H1 (cell line): ENCODE data around the gene SSH2. TPM values are rescaled to one million over a fixed set of nuclear protein-coding genes. Genes with fewer than 3 reads are reported as not detected.

Experiments used
- HDAC6 ChIP-seq: IDR thresholded peaks from one replicate; pipeline ENCODE4 v1.7.1; 2012; ENCODE audit warnings: low read depth, mild to moderate bottlenecking, inconsistent platforms, low read length, moderate library complexity
- NANOG ChIP-seq: IDR thresholded peaks from 2 replicates; pipeline ENCODE4 v1.6.1; 2011; ENCODE audit warnings: low read length, low read depth, mild to moderate bottlenecking, inconsistent platforms; ENCODE audit not compliant: insufficient read depth, poor library complexity, severe bottlenecking
- polyA plus RNA-seq, 7 experiments: library from polyadenylated mRNA; depleted of rRNA in 3 of 7; stranded (reverse) in 5 of 7; unstranded in 2 of 7; fragments of >200 nt in 5 of 7; fragments of 200-250 nt in 2 of 7; gene quantifications; 1 replicate in 5 of 7; 2 replicates in 1 of 7; 4 replicates in 1 of 7; pipeline versions ENCODE4 v1.2.1 to v1.2.3, GENCODE V29; 2011 to 2013; ENCODE audit warnings: missing spikeins in 2 of 7, mixed read lengths in 2 of 7
- total RNA-seq: library from RNA; stranded (reverse); fragmentation: NEBNext Ultra II Directional; extraction: Animal tissue kit (Norgen Biotek cat#: 25700); gene quantifications from 2 replicates; pipeline ENCODE4 v1.2.1, GENCODE V29; 2021

The SSH2 gene
- total and polyA plus RNA-seq, 2 of the 8 experiments (the other 6 are each of a cell fraction or from before 2014, with no cell fraction given), result 5.2 to 15.9 TPM

DNA sequence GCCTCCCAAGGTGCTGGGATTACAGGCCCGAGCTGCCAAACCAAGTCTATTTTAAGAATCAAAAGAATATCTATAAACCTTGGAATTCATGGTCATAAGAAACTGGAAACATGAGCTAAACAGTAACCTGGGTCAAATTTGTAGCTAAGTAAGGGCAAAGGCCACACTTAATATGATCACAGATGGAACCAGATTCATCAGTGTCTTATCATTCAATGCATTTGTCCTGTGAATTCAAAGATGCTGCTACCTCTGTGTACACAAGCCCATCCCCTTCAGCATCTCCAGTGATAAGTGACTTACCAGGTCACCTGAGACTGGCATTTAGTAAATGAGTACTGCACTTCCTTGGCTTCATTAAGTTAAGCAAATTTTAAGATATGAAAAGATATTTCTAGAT is 108.1 kb downstream of the SSH2 start (continued):
- no peak for TF ChIP-seq HDAC6
- no peak for TF ChIP-seq NANOG
